Skin epidermis (tissue), 12 donors: ENCODE data around the gene ZFP64.
"Not testable (repeated sequence)": the region's sequence is repeated elsewhere in the genome, so short reads cannot be mapped to it uniquely, and the experiment has no call there.

Experiments
- H3K27ac ChIP-seq, 21 experiments: fragments of 200-600 bp; sonication (generic) in 11 of 21; one replicate each; pipeline ENCODE4 v1.5.0; 2020; ENCODE audit warnings: mild to moderate bottlenecking in 3 of 21, inconsistent platforms in 2 of 21, moderate library complexity in 2 of 21
- H3K4me3 ChIP-seq, 7 experiments: fragments of 200-600 bp; sonication (generic) in 2 of 7; one replicate each; pipeline ENCODE4 v1.5.0; 2020; ENCODE audit warnings: inconsistent platforms in 2 of 7, mild to moderate bottlenecking in 2 of 7, moderate library complexity in 1 of 7

ZFP64 gene

DNA sequence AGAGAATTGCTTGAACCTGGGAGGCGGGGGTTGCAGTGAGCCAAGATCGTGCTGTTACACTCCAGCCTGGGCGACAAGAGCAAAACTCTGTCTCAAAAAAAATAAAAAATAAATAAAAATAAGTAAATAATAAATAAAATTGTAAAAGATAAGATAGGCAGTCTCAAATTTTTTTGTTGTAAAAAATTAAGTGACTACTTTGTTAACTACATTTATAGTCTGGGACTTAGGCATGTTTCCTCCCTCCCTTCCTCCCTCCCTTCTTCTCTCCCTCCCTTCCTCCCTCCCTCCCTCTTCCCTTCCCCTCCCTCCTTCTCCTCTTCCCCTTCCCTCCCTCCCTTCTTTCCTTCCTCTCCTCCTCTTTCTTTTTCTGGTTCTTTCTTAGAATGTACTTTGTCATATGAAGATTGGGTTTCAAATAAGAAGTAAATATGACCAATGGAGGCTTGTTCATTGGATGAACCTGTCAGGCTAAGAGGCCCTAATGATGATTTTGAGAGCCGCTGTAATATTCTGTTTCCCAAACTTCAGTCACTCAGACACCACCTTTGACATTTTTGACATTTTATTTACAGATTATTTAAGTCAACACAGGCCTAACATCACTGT, 24.2 kb downstream of the ZFP64 start:
- H3K27ac ChIP-seq = no peak overlapping the region
- no peak overlapping the region for H3K4me3 ChIP-seq

DNA sequence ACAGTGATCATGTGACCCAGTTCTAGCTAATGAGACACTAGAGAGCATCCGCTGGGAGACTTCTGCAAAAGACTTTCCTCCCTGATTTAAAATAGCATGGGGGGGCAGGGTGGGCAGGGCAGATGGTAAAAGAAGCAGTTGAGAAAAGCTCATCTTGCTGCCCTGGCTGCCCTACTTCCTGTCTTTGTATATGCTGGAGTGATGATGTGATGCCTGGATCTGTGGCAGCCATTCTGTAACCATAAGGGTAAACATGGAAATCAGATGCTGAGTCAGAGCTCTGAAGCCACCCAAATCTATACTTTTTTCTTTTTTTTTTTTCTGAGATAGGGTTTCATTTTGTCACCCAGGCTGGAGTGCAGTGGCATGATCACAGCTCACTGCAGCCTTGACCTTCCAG, 25.4 kb downstream of the ZFP64 start:
- H3K4me3 ChIP-seq = no peak overlapping the region
- H3K27ac ChIP-seq = no peak overlapping the region

DNA sequence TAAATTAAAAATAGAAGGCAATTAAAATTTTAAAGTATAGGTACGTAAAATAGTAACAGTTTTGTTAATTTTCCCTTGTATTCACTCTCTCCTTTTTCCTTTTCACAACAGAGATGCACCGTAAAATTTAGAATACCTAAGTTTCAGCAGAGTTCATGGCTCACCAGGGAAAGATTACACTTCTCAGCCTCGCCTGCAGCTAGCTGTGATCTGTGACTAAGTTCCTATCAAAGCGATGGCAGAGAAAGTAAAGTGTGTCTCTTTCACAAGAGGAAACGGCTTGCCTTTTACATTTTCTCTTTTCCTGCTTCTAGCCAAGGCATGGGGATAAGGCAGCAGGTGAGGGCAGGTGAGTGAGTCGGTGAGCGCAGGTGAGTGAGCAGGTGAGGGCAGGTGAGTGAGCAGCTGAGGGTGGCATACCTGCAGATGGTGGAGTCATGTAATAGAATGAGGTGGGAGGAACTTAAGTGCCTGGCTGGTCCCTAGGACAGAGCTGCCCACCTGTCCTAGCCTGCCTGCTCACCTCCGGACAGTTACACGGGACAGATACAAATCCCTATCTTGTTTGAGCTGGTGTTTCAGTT, 30.9 kb downstream of the ZFP64 start:
- Histone ChIP-seq H3K4me3 (no peak overlapping the region), H3K27ac (no peak overlapping the region)

DNA sequence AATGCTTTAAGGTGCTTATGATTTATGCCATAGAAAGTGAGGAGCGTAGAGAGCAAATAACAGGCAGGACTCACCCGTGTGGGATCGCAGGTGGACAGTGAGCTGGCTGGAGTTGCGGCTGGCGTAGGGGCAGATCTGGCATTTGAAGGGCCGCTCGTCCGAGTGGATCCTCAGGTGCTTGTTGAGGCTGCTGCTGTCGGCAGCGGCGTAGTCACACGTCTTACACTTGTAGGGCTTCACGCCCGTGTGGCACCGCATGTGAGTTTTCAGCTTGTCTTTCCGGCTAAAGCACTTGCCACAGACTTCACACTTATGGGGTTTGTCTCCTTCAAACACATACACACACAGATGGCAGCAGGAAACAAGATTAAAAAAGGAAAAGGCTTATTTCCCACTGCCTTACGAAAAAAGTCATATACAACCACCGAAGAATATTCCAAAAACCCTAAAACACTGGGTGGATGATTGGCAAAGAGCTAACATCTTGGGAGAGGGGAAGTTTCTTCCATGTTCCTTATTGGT, 31.5 kb downstream of the ZFP64 start:
- no peak overlapping the region for H3K4me3 ChIP-seq
- no peak overlapping the region for H3K27ac ChIP-seq

DNA sequence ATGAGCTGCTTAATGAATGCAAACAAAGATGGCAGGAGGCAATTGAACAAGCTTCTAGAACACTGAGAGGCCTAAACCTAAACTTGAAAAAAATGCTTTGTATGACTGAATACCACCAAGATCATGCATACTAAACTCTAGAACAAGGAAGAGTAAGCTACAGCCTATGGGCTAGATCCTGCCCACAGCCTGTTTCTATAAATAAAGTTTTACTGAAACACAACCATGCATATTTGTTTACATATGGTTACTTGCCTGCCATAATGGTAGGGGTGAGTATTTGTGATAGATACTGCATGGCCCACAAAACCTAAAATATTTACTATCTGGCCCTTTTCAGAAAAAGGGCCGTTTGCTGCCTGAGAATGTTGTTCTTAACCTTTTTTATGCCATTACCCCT, 37.0 kb downstream of the ZFP64 start:
- Histone ChIP-seq H3K4me3 (no peak overlapping the region), H3K27ac (no peak overlapping the region)

DNA sequence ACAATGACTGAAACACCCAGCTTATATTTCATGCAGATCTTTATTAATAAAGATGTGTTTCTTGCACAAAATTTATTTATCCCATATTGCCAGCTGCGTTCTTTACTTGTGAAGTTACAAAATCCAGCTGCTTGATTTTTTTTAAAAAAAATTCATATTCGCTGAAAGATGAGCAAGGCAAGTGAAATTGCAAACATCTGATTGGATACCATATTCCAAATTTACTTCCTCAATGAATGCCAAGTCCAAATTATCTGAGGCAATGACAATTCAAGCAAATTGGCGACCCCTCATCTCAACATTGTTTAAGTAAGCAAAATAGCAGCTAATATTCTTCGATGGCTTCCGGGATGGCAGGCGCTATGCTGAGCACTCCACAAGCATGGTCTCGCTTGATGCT, 37.7 kb downstream of the ZFP64 start:
- Histone ChIP-seq H3K27ac (no peak overlapping the region), H3K4me3 (no peak overlapping the region)

DNA sequence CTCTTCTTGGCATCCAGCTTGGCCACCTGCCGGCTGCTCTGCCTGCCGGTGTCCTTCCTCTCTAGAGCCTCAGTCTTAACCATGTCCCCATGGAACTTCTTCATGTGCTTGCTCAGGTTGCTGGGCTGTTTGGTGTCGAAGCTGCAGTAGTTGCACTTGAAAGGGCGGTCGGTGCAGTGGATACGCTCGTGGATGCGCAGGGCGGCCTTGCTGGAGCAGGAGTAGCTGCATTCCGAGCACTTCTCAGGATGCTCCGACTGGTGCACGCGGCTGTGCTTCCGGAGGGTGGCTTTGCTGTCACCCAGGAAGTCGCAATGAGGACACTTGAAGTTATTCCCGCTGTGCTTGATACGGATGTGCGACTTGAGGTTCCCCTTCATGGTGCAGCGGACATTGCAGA, 38.7 kb downstream of the ZFP64 start:
- no peak overlapping the region for H3K27ac ChIP-seq
- H3K4me3 ChIP-seq = no peak overlapping the region

DNA sequence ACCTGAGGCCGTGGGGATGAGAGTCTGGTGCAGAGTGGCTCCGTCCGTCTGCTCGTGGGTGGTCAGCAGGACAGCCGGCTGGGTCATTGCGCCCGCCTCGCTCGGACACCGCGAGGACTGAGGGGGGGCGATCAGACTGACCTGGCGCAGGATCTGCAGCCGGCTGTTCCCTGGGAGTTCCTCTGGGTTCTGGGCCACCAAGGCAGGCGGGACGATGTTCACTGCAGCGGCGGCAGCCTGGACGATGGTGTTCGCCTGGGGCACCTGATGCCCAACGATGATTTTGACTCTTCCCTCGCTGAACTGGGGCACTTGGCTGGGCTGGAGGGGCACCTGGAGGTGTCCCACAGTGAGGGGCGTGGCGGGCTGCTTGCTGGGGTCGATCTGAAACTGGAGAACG, 39.2 kb downstream of the ZFP64 start:
- H3K27ac ChIP-seq = no peak overlapping the region

DNA sequence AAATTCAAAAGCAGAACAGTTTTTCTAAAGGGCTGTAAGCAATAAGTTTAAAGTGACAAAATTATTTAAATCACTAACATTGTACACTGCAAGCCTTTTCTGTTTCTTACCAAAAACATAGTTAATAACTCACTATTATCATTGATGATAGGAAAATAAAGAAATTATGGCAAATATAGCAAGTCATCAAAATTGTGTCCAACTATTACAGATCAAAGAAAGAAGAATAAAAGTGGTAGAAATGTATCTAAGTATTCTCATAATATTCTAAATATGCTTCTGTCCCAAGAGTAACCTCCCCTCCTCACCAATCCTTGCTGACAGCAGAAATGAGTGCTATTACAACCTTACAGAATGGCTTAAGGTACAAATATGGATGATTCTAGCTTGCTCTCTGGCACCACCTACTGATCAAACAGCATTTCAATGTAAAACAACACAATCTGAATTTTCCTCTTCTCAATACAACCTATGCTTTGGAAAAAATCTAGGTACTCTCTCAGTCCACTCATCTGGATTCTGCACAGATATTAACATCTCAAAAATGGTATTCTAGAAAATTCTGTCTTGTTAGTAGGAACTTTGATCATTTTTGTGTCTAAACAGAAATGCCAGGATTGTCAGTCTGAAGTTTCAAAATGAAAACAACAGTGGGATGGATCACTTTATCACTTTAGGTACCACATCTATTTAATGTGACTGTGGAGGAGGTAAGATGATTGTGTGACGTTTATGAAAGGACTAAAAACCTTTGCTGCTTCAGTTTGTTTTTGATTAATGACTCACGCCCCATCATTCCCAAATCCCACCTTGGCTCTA, 40.9 kb downstream of the ZFP64 start:
- Histone ChIP-seq H3K4me3 (no peak overlapping the region), H3K27ac (no peak overlapping the region)

More for the DNA sequence above, 39.2 kb downstream of the ZFP64 start:
- H3K4me3 ChIP-seq = no peak overlapping the region

DNA sequence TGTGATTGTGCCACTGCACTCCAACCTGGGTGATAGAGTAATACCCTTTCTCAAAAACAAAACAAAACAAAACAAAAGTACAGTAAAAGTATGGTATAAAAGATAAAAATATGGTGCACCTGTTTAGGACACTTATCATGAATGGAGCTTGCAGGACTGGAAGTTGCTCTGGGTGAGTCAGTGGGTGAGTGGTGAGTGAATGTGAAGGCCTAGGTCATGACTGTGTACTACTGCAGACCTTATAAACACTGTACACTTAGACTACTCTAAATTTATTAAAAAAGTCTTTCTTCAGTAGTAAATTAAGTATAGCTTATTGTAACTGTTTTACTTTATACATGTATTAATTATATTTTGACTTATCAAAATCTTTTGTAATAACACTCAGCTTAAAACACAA, 46.0 kb downstream of the ZFP64 start:
- Histone ChIP-seq H3K4me3 (no peak overlapping the region), H3K27ac (no peak overlapping the region)

DNA sequence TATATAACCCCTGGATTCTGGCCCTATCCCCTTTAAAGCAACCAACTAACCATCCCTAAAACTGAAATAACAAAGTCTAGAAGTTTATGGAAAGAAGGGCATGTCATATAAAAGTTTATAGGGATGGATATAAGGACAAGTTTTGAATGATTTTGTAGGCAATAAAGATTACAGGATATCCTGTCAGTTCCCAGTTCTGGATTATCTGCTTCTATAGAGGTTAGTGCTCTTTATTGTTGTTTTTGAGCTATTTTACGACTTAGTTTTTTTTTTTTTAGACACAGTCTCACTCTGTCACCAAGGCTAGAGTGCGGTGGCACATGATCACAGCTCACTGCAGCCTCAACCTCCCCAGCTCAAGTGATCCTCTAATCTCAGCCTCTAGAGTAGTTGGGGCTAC, 48.3 kb downstream of the ZFP64 start:
- H3K27ac ChIP-seq = no peak overlapping the region
- no peak overlapping the region for H3K4me3 ChIP-seq

DNA sequence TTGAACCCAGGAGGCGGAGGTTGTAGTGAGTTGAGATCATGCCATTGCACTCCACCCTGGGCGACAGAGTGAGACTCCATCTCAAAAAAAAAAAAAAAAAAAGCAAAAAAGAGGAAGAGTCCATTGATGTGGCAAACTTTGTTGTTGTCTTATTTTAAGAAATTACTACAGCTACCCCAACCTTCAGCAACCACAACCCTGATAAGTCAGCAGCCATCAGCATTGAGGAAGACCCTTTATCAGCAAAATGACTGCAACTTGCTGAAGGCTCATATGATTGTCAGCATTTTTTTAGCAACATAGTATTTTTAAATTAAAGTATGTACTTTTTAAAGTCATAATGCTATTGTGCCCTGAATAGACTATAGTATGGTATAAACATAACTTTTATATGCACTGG, 48.8 kb downstream of the ZFP64 start:
- no peak overlapping the region for H3K27ac ChIP-seq
- no peak overlapping the region for H3K4me3 ChIP-seq

DNA sequence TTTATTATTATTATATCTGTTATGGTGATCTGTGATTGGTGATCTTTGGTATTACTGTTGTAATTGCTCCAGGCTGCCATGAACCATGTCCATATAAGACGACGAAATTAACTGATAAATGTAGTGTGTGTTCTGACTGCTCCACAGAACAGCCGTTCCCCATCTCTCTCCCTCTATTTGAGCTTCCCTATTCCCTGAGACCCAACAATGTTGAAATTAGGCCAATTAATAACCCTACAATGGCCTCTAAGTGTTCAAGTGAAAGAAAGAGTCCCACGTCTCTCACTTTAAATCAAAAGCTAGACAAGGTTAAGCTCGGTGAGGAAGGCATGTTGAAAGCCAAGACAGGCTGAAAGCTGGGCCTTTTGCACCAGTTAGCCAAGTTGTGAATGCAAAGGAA, 51.6 kb downstream of the ZFP64 start:
- Histone ChIP-seq H3K27ac (no peak overlapping the region), H3K4me3 (no peak overlapping the region)

DNA sequence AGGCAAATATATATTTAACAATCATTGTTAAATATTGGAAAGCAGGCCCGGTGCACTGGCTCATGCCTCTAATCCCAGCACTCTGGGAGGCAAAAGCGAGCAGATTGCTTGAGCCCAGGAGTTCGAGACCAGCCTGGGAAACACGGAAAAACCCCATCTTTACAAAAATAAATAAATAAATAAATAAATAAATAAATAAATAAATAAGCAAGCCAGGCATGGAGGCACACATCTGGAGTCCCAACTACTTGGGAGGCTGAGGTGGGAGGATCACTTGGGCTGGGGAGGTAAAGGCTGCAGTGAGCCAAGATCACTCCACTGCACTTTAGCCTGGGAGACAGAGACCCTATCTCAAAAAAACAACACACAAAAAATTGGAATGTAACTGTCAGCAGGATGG, 53.7 kb downstream of the ZFP64 start:
- Histone ChIP-seq H3K4me3 (no peak overlapping the region), H3K27ac (no peak overlapping the region)

DNA sequence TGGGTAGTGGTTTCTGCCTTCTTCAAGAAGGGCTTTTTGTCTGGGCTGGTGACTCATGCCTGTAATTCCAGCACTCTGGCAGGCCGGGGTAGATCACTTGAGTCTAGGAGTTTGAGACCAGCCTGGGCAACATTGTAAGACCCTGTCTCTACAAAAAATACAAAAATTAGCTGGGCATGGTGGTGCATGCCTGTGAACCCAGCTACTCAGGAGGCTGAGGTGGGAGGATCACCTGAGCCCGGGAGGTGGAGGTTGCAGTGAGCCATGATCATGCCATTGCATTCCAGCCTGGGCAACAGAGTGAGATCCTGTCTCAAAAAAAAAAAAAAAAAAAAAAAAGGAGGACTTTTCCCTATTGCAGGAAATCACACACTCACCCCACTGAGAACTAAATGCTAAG, 57.9 kb downstream of the ZFP64 start:
- not testable (repeated sequence) for H3K4me3 ChIP-seq

DNA sequence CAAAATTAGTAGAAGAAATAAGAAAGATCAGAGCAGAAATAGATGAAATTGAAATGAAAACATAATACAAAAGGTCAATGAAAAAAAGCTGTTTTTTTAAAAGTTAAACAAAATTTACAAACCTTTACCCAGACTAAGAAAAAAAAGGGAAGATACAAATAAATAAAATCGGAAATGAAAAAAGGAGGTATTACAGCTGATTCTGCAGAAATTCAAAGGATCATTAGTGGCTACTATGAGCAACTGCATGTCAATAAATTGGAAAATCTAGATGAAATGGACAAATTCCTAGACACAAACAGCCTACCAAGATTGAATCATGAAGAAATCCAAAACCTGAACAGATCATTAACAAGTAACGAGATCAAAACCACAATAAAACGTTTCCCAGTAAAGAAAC, 59.2 kb downstream of the ZFP64 start:
- H3K4me3 ChIP-seq = no peak overlapping the region
- H3K27ac ChIP-seq = no peak overlapping the region

More for the DNA sequence above, 57.9 kb downstream of the ZFP64 start:
- not testable (repeated sequence) for H3K27ac ChIP-seq

DNA sequence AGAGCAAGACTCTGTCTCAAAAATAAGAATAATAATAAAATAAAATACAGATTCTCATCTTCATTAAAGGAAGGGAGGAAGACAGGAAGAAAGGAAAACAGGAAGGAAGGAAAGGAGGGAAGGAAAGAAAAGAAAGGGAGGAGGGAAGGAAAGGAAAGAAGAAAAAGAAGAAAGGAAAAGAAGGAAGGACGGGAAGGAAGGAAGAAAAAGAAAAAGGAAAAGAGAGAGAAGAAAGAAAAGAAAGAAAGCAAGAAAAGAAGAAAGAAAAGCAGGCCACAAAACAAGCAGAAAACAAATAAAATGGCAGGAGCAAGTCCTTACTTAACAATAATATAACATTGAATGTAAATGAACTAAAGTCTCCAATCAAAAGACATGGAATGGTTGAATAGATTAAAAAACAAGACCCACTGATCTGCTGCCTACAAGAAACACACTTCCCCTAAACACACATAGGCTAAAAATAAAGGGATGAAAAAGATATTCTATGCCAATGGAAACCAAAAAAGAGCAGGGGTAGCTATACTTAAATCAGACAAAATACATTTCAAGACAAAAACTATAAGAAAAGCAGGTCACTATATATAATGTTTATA, 60.4 kb downstream of the ZFP64 start:
- H3K27ac ChIP-seq = no peak overlapping the region
- no peak overlapping the region for H3K4me3 ChIP-seq

DNA sequence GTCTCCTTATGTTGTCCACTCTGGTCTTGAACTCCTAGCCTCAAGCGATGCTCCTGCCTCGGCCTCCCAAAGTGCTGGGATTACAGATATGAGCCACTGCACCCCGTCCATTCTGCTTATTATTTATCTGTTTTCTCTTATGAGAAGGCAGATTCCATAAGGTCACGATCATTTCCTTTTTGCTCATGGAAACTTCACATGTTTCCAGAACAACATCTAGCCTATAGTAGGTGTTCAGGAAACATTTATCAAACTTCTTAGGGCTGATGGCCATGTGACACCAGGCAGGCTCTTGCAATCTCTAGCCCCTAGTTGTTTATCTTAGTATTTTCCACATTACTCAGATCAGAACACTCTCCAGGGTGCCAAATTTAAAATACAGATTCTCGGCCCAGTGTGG, 61.2 kb downstream of the ZFP64 start:
- no peak overlapping the region for H3K27ac ChIP-seq
- H3K4me3 ChIP-seq = no peak overlapping the region

DNA sequence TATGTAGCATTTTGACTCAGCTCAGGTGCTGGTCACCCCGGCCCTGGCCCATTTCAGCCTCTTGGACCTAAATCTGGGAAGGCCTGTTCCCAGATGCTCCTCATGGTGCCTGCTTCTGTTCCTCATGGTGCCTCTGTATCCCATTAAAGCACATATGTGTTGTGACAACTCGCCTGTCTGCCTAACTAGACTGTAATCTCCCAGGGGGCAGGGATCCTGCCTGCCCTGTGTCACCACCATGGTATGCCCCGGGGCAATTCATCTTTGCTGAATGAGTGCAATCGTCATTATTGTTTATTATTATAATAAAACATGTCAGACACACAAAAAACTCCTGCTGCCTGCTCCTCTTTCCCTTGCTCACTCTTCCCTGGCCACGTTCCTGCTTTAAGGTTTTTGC, 62.0 kb downstream of the ZFP64 start:
- Histone ChIP-seq H3K27ac (no peak overlapping the region), H3K4me3 (no peak overlapping the region)

DNA sequence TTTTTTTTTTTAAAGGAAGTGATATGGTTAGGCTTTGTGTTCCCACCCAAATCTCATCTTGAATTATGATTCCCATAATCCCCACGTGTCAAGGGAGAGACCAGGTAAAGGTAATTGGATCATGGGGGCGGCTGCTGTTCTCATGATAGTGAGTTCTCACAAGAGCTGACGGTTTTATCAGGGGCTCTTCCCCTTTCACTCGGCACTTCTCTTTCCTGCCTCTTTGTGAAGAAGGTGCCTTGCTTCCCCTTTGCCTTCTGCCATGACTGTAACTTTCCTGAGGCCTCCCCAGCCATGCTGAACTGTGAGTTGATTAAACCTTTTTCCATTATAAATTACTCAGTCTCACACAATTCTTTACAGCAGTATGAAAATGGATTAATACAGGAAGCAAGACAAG, 64.3 kb downstream of the ZFP64 start:
- H3K27ac ChIP-seq = no peak overlapping the region
- H3K4me3 ChIP-seq = no peak overlapping the region

DNA sequence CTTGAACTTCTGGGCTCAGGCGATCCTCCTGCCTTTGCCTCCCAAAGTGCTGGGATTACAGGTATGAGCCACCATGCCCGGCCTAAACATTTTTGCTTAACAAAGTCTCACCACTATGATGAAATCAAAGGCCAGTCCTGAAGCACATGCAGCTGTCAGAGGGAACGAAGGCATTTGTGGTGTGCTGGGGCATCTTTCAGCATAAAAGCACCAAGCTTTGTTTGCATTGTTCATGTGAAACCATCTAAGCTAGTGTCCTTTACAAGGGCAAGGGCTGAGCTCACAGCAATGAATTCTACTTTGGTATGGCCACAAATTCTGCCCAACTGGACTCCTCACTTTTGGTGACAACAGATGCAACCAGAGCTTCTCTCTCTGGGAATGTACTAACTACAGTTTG, 66.8 kb downstream of the ZFP64 start:
- H3K27ac ChIP-seq = no peak overlapping the region
- no peak overlapping the region for H3K4me3 ChIP-seq
